ENCODE results near the gene USP11. TPM values are rescaled to one million over a fixed set of nuclear protein-coding genes. Genes with fewer than 3 reads are reported as not detected.

USP11 gene
- total RNA-seq, 1 experiment from 2014 or later = 62.0 TPM

DNA sequence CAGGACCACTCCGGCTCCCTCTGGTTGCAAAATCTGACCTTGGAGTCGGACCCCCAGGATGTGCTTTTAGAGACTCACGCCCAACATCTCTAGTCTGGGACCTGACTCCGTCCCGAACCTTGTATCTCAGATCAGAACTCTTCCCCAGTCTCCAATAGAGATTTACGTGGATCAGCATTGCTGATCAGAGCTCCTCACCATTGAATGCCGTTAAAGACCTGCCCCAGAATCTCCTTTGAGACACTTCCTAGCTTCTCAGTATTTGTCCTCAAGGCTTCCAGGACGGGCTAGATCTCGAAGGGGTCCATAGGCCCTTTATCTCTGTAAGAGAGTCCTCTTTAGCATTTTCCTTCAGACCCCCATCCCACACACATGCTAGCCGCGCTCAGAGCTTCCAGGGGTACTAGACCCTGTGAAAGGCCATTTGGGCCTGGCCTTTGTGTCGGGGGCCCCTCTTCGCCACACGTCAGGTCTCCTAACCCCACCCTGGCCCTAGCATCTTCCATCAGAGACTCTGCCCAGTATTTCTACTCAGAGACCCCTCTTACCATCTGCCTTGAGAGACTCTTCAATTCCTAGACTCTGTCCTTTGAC is 38.5 kb upstream of the USP11 start:
- H3K4me1 ChIP-seq (ENCODE audit: control insufficient read depth in 1 of 2, insufficient read depth in 2 of 2, low read length in 2 of 2) = peaks cover 7 to 26% of the 10 kb centered on the region in 2 experiments; a peak in 3 of 4 replicates
- peak overlapping the region; percentile 83 for H3K27ac ChIP-seq (ENCODE audit: low read depth, low read length)
- RAD21 ChIA-PET (ENCODE audit: low non-redundant PET in 1 of 2, low total read pairs in 2 of 2, uncharacterized antibody in 2 of 2, unreplicated experiment in 2 of 2) = no interaction called here
- H3K9me2 ChIP-seq (ENCODE audit: insufficient read depth) = no peaks in the 10 kb centered on the region
- no peak for ATAC-seq
- H3K79me2 ChIP-seq (ENCODE audit: insufficient read depth, low read length) = peaks cover 72% of the 10 kb centered on the region
- BruUV-seq (replicated peaks) = TSS peak; percentile 53
- peak overlapping the region; percentile 75 to 77 for H3K4me3 ChIP-seq (replicated peaks in 1 of 2; ENCODE audit: low read depth in 1 of 2, low read length in 2 of 2)
- no peaks in the 10 kb centered on the region for H3K9me3 ChIP-seq (ENCODE audit: control insufficient read depth in 1 of 2, insufficient read depth in 1 of 2, low read depth in 1 of 2, low read length in 2 of 2)
- intact Hi-C loops (cut with micrococcal nuclease) = loop anchor here (5.0 to 10.0 kb wide), 4 partner anchors 168 to 833 kb away; partner anchors contain the start of gene ZNF41
- no peak for DNase-seq (ENCODE audit: low read depth, low spot score)
- POLR2A ChIA-PET = no interaction called here
- CTCF ChIA-PET = no interaction called here
- peaks cover under 1 to 14% of the 10 kb centered on the region in 2 experiments; a peak in 2 of 4 replicates for H3K36me3 ChIP-seq (ENCODE audit: control insufficient read depth in 1 of 2, insufficient read depth in 2 of 2, low read length in 2 of 2)
- H3K9ac ChIP-seq (ENCODE audit: low read length) = peak overlapping the region; percentile 93
- TF ChIP-seq SRF (IDR thresholded peaks at IDR 0.05; ENCODE audit: low read depth) (no peak), RAD21 (IDR thresholded peaks at IDR 0.05; ENCODE audit: low read depth) (no peak), CEBPB (IDR thresholded peaks at IDR 0.05; ENCODE audit: low read depth) (no peak), EZH2phosphoT487 (IDR thresholded peaks at IDR 0.05; ENCODE audit: borderline replicate concordance) (no peak), JUND (IDR thresholded peaks at IDR 0.05) (no peak), POLR2A (IDR thresholded peaks at IDR 0.05; ENCODE audit: borderline replicate concordance, extremely low read depth, insufficient read depth, insufficient read length) (no peak), ZFX (IDR thresholded peaks at IDR 0.05) (no peak), EGR1 (IDR thresholded peaks at IDR 0.05; ENCODE audit: low read depth) (no peak), ZNF274 (IDR thresholded peaks at IDR 0.05; ENCODE audit: low read depth, low read length) (no peak), SP1 (IDR thresholded peaks at IDR 0.05; ENCODE audit: low read depth) (no peak), POLR2AphosphoS5 (IDR thresholded peaks at IDR 0.05; ENCODE audit: low read depth, low read length) (no peak)
- TF ChIP-seq, protein P1, sequence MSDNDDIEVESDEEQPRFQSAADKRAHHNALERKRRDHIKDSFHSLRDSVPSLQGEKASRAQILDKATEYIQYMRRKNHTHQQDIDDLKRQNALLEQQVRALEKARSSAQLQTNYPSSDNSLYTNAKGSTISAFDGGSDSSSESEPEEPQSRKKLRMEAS (IDR thresholded peaks at IDR 0.05) = no peak
- TF ChIP-seq, protein P2, sequence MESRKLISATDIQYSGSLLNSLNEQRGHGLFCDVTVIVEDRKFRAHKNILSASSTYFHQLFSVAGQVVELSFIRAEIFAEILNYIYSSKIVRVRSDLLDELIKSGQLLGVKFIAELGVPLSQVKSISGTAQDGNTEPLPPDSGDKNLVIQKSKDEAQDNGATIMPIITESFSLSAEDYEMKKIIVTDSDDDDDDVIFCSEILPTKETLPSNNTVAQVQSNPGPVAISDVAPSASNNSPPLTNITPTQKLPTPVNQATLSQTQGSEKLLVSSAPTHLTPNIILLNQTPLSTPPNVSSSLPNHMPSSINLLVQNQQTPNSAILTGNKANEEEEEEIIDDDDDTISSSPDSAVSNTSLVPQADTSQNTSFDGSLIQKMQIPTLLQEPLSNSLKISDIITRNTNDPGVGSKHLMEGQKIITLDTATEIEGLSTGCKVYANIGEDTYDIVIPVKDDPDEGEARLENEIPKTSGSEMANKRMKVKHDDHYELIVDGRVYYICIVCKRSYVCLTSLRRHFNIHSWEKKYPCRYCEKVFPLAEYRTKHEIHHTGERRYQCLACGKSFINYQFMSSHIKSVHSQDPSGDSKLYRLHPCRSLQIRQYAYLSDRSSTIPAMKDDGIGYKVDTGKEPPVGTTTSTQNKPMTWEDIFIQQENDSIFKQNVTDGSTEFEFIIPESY (IDR thresholded peaks at IDR 0.05; ENCODE audit: extremely low read depth, insufficient replicate concordance, low read length) = no peak
- TF ChIP-seq, protein P3, sequence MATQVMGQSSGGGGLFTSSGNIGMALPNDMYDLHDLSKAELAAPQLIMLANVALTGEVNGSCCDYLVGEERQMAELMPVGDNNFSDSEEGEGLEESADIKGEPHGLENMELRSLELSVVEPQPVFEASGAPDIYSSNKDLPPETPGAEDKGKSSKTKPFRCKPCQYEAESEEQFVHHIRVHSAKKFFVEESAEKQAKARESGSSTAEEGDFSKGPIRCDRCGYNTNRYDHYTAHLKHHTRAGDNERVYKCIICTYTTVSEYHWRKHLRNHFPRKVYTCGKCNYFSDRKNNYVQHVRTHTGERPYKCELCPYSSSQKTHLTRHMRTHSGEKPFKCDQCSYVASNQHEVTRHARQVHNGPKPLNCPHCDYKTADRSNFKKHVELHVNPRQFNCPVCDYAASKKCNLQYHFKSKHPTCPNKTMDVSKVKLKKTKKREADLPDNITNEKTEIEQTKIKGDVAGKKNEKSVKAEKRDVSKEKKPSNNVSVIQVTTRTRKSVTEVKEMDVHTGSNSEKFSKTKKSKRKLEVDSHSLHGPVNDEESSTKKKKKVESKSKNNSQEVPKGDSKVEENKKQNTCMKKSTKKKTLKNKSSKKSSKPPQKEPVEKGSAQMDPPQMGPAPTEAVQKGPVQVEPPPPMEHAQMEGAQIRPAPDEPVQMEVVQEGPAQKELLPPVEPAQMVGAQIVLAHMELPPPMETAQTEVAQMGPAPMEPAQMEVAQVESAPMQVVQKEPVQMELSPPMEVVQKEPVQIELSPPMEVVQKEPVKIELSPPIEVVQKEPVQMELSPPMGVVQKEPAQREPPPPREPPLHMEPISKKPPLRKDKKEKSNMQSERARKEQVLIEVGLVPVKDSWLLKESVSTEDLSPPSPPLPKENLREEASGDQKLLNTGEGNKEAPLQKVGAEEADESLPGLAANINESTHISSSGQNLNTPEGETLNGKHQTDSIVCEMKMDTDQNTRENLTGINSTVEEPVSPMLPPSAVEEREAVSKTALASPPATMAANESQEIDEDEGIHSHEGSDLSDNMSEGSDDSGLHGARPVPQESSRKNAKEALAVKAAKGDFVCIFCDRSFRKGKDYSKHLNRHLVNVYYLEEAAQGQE (IDR thresholded peaks at IDR 0.05; ENCODE audit: low read depth) = no peak
- no peaks in the 10 kb centered on the region for H3K27me3 ChIP-seq (ENCODE audit: insufficient read depth, low read length)
- H4K20me1 ChIP-seq (ENCODE audit: insufficient read depth) = no peaks in the 10 kb centered on the region
- H3K4me2 ChIP-seq (ENCODE audit: low read length) = peak overlapping the region; percentile 83
- H2AFZ ChIP-seq (ENCODE audit: low read depth, low read length, poor library complexity, severe bottlenecking) = no peak overlapping the region
